Measurements from ENCODE around the gene IRAK1. TPM values are rescaled to one million over a fixed set of nuclear protein-coding genes. Genes with fewer than 3 reads are reported as not detected.

Gene IRAK1
- total and polyA plus RNA-seq, 2 of the 13 experiments (the other 11 are each of a cell fraction or from before 2014, with no cell fraction given) = 57.7 to 77.3 TPM

DNA sequence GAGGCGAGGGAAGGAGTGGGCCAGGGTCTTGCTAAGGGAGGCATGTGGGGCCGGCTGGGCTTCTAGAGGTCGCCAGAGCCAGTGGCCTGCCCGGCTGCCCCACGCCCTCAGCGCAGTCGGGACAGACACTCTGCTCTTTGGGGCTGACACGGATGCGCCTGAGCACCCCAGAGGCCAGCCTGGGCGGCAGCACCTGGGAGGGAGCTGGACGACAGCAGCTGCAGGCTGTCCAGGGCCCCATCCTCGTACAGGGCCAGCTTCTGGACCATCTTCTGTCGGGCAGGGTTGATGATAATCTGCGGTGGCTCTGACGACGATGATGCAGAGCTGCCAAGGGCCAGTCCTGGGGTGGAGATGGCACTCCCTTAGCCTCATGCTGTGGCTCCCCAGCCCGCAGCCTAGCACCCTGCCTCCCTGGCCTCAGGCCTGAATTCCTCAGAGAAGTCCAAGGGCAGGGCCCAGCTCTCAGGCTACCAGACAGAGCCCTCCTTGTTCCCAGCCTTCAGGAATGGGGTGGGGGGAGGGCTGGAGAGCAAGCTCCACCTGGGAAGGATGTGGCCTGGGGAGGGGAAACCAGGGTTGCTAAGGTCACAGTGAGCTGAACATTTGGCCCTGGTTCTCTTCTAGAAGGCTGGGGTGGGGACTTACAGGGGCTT, 7.2 kb downstream of the IRAK1 start (continued):
- TF ChIP-seq, protein P1, sequence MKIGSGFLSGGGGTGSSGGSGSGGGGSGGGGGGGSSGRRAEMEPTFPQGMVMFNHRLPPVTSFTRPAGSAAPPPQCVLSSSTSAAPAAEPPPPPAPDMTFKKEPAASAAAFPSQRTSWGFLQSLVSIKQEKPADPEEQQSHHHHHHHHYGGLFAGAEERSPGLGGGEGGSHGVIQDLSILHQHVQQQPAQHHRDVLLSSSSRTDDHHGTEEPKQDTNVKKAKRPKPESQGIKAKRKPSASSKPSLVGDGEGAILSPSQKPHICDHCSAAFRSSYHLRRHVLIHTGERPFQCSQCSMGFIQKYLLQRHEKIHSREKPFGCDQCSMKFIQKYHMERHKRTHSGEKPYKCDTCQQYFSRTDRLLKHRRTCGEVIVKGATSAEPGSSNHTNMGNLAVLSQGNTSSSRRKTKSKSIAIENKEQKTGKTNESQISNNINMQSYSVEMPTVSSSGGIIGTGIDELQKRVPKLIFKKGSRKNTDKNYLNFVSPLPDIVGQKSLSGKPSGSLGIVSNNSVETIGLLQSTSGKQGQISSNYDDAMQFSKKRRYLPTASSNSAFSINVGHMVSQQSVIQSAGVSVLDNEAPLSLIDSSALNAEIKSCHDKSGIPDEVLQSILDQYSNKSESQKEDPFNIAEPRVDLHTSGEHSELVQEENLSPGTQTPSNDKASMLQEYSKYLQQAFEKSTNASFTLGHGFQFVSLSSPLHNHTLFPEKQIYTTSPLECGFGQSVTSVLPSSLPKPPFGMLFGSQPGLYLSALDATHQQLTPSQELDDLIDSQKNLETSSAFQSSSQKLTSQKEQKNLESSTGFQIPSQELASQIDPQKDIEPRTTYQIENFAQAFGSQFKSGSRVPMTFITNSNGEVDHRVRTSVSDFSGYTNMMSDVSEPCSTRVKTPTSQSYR (CRISPR knock-in tag; IDR thresholded peaks at IDR 0.05; ENCODE audit: borderline replicate concordance) = peak; percentile 89
- TF ChIP-seq DMAP1 (CRISPR knock-in tag; IDR thresholded peaks at IDR 0.05) (0 out of 2 replicates have a peak, but pooled peaks have one; percentile 34), JUNB (CRISPR knock-in tag; IDR thresholded peaks at IDR 0.05; ENCODE audit: borderline replicate concordance) (no peak), RXRA (CRISPR knock-in tag; IDR thresholded peaks at IDR 0.05) (peak; percentile 69), NR2F1 (CRISPR knock-in tag; IDR thresholded peaks at IDR 0.05) (no peak), NFIB (CRISPR knock-in tag; IDR thresholded peaks at IDR 0.05; ENCODE audit: borderline replicate concordance) (no peak), NRL (CRISPR knock-in tag; IDR thresholded peaks at IDR 0.05; ENCODE audit: borderline replicate concordance) (no peak), ZNF326 (CRISPR knock-in tag; IDR thresholded peaks at IDR 0.05; ENCODE audit: borderline replicate concordance) (no peak), ZFP36L1 (CRISPR knock-in tag; IDR thresholded peaks at IDR 0.05) (no peak), EZH2 (conservative IDR thresholded peaks at IDR 0.05; ENCODE audit: low read depth, low read length) (no peak), RBAK (CRISPR knock-in tag; IDR thresholded peaks at IDR 0.05) (no peak), IKZF4 (CRISPR knock-in tag; IDR thresholded peaks at IDR 0.05; ENCODE audit: borderline replicate concordance, low read depth, not compliant biosample characterization) (no peak), ZNF687 (CRISPR knock-in tag; IDR thresholded peaks at IDR 0.05) (peak; percentile 67), ZNF292 (CRISPR knock-in tag; IDR thresholded peaks at IDR 0.05; ENCODE audit: borderline replicate concordance, low read depth) (no peak)
- TF ChIP-seq, protein P2, sequence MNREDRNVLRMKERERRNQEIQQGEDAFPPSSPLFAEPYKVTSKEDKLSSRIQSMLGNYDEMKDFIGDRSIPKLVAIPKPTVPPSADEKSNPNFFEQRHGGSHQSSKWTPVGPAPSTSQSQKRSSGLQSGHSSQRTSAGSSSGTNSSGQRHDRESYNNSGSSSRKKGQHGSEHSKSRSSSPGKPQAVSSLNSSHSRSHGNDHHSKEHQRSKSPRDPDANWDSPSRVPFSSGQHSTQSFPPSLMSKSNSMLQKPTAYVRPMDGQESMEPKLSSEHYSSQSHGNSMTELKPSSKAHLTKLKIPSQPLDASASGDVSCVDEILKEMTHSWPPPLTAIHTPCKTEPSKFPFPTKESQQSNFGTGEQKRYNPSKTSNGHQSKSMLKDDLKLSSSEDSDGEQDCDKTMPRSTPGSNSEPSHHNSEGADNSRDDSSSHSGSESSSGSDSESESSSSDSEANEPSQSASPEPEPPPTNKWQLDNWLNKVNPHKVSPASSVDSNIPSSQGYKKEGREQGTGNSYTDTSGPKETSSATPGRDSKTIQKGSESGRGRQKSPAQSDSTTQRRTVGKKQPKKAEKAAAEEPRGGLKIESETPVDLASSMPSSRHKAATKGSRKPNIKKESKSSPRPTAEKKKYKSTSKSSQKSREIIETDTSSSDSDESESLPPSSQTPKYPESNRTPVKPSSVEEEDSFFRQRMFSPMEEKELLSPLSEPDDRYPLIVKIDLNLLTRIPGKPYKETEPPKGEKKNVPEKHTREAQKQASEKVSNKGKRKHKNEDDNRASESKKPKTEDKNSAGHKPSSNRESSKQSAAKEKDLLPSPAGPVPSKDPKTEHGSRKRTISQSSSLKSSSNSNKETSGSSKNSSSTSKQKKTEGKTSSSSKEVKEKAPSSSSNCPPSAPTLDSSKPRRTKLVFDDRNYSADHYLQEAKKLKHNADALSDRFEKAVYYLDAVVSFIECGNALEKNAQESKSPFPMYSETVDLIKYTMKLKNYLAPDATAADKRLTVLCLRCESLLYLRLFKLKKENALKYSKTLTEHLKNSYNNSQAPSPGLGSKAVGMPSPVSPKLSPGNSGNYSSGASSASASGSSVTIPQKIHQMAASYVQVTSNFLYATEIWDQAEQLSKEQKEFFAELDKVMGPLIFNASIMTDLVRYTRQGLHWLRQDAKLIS (CRISPR knock-in tag; IDR thresholded peaks at IDR 0.05) = no peak

Measured in HepG2 (cell line).